AG09309 (cell line): ENCODE results near the gene CP.
"Not testable (repeated sequence)": the region's sequence is repeated elsewhere in the genome, so short reads cannot be mapped to it uniquely, and the experiment has no call there.

Source experiments
- DNase-seq: peaks from one replicate; pipeline ENCODE4 v3.0.0-alpha.2; 2010; ENCODE audit warnings: low read depth
- H3K4me3 ChIP-seq: 2 replicates; pipeline ENCODE4 v1.5.1; 2011; ENCODE audit warnings: mild to moderate bottlenecking, low read depth, low read length, moderate library complexity; ENCODE audit not compliant: control insufficient read depth
- TF ChIP-seq, protein P1 (sequence below): IDR thresholded peaks from 2 replicates; pipeline ENCODE4 v1.5.1; 2011; ENCODE audit warnings: mild to moderate bottlenecking, low read depth, low read length, inconsistent platforms; ENCODE audit not compliant: insufficient read depth, control insufficient read depth; ENCODE audit errors: missing control alignments

The CP gene

DNA sequence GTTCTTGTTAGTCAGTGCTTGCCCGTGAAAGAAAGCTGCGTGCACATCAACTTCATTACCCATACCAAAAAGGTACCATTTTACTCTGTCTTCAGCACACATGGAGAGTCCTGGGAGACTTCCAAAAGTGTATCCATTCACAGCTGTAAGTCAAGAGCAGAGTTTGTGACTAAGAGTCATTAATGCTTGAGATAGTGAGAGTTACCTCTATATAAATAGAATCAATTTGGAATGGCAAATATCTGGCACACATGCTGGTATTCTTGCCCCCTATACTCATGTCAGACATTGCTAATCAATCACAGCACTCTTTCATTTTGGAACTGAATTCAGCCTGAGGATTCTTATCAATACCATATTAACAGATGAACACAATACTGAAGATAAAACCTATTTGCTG lies 14.2 kb downstream of the CP start:
- no peak for DNase-seq
- TF ChIP-seq, protein P1, sequence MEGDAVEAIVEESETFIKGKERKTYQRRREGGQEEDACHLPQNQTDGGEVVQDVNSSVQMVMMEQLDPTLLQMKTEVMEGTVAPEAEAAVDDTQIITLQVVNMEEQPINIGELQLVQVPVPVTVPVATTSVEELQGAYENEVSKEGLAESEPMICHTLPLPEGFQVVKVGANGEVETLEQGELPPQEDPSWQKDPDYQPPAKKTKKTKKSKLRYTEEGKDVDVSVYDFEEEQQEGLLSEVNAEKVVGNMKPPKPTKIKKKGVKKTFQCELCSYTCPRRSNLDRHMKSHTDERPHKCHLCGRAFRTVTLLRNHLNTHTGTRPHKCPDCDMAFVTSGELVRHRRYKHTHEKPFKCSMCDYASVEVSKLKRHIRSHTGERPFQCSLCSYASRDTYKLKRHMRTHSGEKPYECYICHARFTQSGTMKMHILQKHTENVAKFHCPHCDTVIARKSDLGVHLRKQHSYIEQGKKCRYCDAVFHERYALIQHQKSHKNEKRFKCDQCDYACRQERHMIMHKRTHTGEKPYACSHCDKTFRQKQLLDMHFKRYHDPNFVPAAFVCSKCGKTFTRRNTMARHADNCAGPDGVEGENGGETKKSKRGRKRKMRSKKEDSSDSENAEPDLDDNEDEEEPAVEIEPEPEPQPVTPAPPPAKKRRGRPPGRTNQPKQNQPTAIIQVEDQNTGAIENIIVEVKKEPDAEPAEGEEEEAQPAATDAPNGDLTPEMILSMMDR = no peak

DNA sequence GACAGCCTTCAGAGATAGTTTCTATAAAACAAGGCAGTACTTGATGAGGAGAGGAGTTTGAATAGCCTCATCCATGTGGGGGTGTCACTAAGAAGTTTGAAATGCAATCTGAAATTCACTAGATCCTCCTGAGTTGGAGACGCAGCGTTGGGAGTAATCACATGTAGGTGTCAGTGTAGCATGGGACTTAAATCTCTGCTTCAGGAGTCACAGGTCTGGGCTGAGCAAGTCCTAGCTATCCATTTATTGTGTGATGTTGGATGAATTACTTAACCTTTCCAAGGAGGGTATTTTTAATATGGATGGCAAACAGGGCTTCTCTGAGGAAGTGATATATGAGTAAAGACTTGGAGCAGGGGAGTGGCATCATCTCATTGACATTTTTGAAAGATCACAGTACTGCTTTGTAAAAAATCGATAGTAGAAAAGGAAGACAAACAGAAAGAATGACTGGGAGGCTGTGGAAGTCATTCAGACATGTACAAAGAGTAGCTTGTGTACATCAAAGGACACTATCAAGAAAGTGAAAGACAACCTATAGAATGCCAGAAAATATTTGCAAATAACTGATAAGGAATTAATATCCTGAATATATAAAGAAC lies 17.1 kb downstream of the CP start:
- H3K4me3 ChIP-seq = no peak overlapping the region
- TF ChIP-seq, protein P1 = no peak
- no peak for DNase-seq

More for the DNA sequence above, 14.2 kb downstream of the CP start:
- H3K4me3 ChIP-seq = no peak overlapping the region

DNA sequence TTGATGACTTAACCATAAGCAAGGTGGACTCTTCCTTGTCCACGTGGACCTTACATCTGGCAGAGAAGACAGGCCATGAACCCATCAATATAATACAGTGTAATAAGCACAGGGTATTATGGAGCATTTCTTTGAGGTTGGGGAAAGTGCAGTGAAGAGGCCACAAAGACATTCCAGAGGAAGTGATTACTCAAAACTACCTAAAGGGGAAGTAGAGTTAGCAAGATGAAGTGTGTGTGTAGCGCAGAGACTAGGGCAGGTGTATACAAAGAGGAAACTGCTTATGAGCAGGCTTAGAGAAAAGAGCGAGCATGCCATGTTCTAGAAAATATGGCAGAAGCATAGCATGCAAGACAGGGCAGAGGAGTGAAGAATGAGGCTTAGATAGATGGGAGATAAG lies 17.9 kb downstream of the CP start:
- no peak overlapping the region for H3K4me3 ChIP-seq
- TF ChIP-seq, protein P1 = no peak
- no peak for DNase-seq

DNA sequence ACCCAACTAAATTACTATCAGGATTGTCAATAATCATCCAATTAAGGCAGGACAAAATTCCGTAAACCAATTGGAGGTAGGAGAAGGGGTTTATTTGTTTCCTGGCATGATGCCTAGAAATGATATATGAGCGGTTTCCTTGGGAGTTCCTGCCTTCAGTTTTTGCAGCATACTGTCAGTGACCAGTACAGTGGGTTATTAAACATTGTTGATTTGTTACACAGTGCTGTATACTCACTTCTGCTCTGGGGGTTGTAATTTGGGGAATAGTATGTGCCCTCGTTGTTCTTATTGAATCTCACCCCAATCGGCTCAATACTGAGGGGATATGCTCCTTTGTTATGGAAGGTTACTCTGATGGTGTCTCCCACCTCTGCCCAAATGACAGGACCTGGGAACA lies 22.2 kb downstream of the CP start:
- no peak for DNase-seq
- H3K4me3 ChIP-seq = no peak overlapping the region
- TF ChIP-seq, protein P1 = no peak

DNA sequence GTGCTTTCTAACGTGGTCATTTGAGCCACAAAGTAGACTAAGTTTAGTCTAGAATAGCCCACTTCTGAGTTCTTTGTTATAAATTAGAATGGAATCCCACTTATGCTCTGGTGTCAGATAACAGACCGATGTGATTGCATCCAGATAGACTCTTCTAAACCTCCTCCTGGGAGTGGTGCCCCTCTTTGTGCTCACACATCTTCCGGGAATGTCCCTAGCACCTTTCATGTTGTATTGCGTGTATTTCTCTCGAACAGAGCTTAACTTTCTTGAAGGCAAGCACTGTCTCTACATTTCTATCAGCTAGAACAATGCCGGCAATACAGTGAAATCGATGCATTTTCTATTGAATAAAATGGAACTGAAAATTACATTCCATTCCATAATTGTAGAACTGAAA lies 23.0 kb downstream of the CP start:
- no peak overlapping the region for H3K4me3 ChIP-seq
- TF ChIP-seq, protein P1 = no peak
- DNase-seq = no peak

DNA sequence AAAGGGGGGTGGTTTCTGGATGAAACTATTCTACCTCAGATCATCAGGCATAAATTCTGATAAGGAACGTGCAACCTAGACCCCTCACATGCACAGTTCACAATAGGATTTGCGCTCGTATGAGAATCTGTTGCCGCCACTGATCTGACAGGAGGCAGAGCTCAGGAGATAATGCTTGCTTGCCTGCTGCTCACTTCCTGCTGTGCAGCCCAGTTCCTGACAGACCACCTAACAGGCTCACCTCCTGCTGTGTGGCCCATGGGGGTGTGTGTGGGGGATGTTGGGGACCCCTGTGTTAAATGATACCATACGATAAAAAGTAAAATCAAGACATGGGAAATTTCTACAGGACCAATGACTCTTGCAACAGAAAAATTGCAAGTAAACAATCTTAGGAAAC lies 24.0 kb downstream of the CP start:
- TF ChIP-seq, protein P1 = no peak
- H3K4me3 ChIP-seq = no peak overlapping the region
- no peak for DNase-seq

DNA sequence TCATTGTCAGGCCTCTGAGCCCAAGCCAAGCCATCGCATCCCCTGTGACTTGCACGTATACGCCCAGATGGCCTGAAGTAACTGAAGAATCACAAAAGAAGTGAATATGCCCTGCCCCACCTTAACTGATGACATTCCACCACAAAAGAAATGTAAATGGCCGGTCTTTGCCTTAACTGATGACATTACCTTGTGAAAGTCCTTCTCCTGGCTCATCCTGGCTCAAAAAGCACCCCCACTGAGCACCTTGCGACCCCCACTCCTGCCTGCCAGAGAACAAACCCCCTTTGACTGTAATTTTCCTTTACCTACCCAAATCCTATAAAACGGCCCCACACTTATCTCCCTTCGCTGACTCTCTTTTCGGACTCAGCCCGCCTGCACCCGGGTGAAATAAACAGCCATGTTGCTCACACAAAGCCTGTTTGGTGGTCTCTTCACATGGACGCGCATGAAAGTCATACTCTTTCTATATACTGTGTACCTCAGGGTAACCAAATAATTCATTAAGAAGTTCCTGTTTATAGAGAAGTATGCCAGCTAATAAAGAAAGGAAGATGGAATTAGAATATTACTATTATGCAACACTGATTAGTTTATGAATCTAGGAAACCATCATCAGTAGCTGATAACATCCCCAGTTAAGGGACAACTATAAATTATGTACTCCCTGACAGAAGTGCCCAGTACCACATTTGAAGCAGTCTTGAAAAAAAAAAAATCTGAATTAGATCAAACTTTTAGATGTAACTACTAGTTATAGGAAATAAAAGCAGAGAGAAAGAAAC lies 24.6 kb downstream of the CP start:
- H3K4me3 ChIP-seq, DNase-seq: not testable (repeated sequence)
